ENCODE measurements around the gene KLHDC1.
"Not testable (repeated sequence)": the region's sequence is repeated elsewhere in the genome, so short reads cannot be mapped to it uniquely, and the experiment has no call there.

The KLHDC1 gene

GRCh38 chr14:49727171-49727570 lies 34.3 kb downstream of the KLHDC1 start:
- H3K4me1 ChIP-seq = no peaks in the 10 kb centered on the region
- DNase-seq = no peak
- TF ChIP-seq CTCF (IDR thresholded peaks at IDR 0.05; ENCODE audit: low read depth, low read length) = no peak
- H3K36me3 ChIP-seq = no peaks in the 10 kb centered on the region
- peaks cover 3% of the 10 kb centered on the region; the same call in 1 of the 2 replicates for H3K27me3 ChIP-seq
- no peak overlapping the region for H3K4me3 ChIP-seq (ENCODE audit: low read depth, low read length)
- H3K9me3 ChIP-seq = no peaks in the 10 kb centered on the region

- TF ChIP-seq CTCF (IDR thresholded peaks at IDR 0.05; ENCODE audit: low read depth, low read length) = no peak
- Histone ChIP-seq H3K9me3 (no peaks in the 10 kb centered on the region), H3K4me1 (no peaks in the 10 kb centered on the region), H3K36me3 (no peaks in the 10 kb centered on the region), H3K4me3 (ENCODE audit: low read depth, low read length) (no peak overlapping the region), H3K27me3 (peaks cover 5% of the 10 kb centered on the region; the same call in 1 of the 2 replicates)
- DNase-seq = no peak
These were observed 40.0 kb downstream of the KLHDC1 start for GRCh38 chr14:49732896-49733295.

- no peaks in the 10 kb centered on the region for H3K9me3 ChIP-seq
- H3K4me3 ChIP-seq (ENCODE audit: low read depth, low read length) = no peak overlapping the region
- H3K36me3 ChIP-seq = no peaks in the 10 kb centered on the region
- no peaks in the 10 kb centered on the region for H3K4me1 ChIP-seq
- peaks cover 5% of the 10 kb centered on the region; the same call in 1 of the 2 replicates for H3K27me3 ChIP-seq
- no peak for TF ChIP-seq CTCF (IDR thresholded peaks at IDR 0.05; ENCODE audit: low read depth, low read length)
- DNase-seq = no peak
These were observed 40.9 kb downstream of the KLHDC1 start for GRCh38 chr14:49733836-49734235.

GRCh38 chr14:49735669-49736068 lies 42.7 kb downstream of the KLHDC1 start:
- H3K36me3 ChIP-seq; H3K27me3 ChIP-seq; H3K4me1 ChIP-seq; H3K9me3 ChIP-seq; DNase-seq; H3K4me3 ChIP-seq (ENCODE audit: low read depth, low read length): not testable (repeated sequence)

- TF ChIP-seq CTCF (IDR thresholded peaks at IDR 0.05; ENCODE audit: low read depth, low read length) = no peak
- H3K9me3 ChIP-seq = no peaks in the 10 kb centered on the region
- DNase-seq = no peak
These were observed 52.3 kb downstream of the KLHDC1 start for GRCh38 chr14:49745191-49745590.

GRCh38 chr14:49746476-49746875 lies 53.6 kb downstream of the KLHDC1 start:
- H3K4me3 ChIP-seq (ENCODE audit: low read depth, low read length); H3K27me3 ChIP-seq; H3K4me1 ChIP-seq; H3K9me3 ChIP-seq; DNase-seq; H3K36me3 ChIP-seq: not testable (repeated sequence)

More at GRCh38 chr14:49745191-49745590, 52.3 kb downstream of the KLHDC1 start:
- no peaks in the 10 kb centered on the region for H3K36me3 ChIP-seq
- H3K4me1 ChIP-seq = no peaks in the 10 kb centered on the region
- H3K4me3 ChIP-seq (ENCODE audit: low read depth, low read length) = no peak overlapping the region
- H3K27me3 ChIP-seq = peaks cover 3% of the 10 kb centered on the region; the same call in 1 of the 2 replicates

GRCh38 chr14:49754570-49755097 lies 61.7 kb downstream of the KLHDC1 start:
- no peaks in the 10 kb centered on the region for H3K9me3 ChIP-seq
- DNase-seq = no peak
- H3K27me3 ChIP-seq = no peaks in the 10 kb centered on the region
- no peaks in the 10 kb centered on the region for H3K36me3 ChIP-seq
- no peaks in the 10 kb centered on the region for H3K4me1 ChIP-seq
- no peak for TF ChIP-seq CTCF (IDR thresholded peaks at IDR 0.05; ENCODE audit: low read depth, low read length)
- no peak overlapping the region for H3K4me3 ChIP-seq (ENCODE audit: low read depth, low read length)
